CD4-positive, alpha-beta T cell treated with Interleukin-17A for 1 hour (primary cell): ENCODE measurements around the gene FABP1.

ENCODE experiments used
- DNase-seq: peaks from one replicate; pipeline ENCODE4 v3.0.0-alpha.2; 2020

FABP1 gene

GRCh38 chr2:88136817-88137216 lies 9.0 kb upstream of the FABP1 start:
- DNase-seq: no peak

- DNase-seq: no peak
These were observed 6.0 kb upstream of the FABP1 start for GRCh38 chr2:88133875-88134274.

- DNase-seq: no peak
These were observed 4.1 kb upstream of the FABP1 start for GRCh38 chr2:88131999-88132368.

- no peak for DNase-seq
These were observed 3.5 kb upstream of the FABP1 start for GRCh38 chr2:88131201-88131998.

GRCh38 chr2:88129313-88129959 lies 1.6 kb upstream of the FABP1 start:
- DNase-seq: no peak

- no peak for DNase-seq
These were observed 921 bp upstream of the FABP1 start for GRCh38 chr2:88128654-88129312.

DNA sequence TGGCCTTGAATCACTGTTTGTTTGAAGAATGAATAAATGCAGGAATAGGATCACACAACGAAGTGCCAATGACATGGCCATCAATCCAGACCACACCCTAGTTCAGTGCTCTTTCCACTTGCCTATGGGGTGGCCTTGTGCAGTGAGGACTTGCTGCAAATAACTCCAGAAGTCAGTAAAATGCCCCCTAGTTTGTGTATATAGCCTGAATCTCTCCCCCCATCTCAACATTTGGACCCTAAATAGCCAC lies 299 bp downstream of the FABP1 start:
- no peak for DNase-seq

DNA sequence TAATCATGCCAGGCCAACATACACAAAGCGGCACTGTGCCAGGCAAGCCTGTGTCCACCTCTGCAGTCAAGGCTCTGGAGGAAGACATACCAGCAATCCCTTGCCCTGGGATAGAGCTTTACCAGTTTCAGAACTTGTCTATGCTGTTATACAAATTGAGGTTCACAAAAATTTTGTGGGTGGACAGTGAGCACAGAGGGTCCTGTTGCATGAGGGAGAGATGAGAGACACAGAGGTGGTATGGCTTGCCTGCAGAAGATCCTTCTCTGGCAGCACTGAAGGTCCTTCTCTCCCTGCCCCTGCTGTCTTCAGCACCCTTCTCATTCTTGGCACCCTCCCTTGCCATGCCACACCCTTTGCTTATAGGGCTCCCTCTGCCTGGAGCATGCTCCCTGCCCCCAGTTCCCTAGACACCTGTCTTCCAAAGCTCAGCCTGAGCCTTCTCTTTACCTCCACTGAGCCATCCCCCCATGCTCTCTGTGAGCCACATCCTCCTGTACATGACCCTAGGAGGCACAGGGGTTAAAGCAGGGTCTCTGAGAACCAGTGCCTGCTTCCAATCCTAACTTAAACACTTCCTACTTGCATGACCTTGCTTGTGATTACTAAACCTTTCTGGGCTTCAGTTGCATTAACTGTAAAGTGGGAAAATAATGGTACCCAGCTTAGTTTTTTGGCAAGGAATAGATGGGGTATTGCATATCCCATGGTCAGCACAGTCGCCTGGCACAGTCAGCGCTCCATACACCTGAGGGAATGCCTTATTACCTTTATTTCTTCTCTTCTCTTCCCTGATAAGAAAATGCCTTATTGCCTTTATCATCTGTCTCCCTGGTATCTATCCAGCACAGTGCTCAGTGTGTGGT lies 857 bp downstream of the FABP1 start:
- no peak for DNase-seq

GRCh38 chr2:88125924-88126771 lies 1.7 kb downstream of the FABP1 start:
- DNase-seq: no peak

GRCh38 chr2:88125344-88125923 lies 2.4 kb downstream of the FABP1 start:
- no peak for DNase-seq

- DNase-seq: no peak
These were observed 3.6 kb downstream of the FABP1 start for GRCh38 chr2:88123975-88124917.

GRCh38 chr2:88123164-88123974 lies 4.5 kb downstream of the FABP1 start:
- DNase-seq: no peak

GRCh38 chr2:88122141-88122884 lies 5.5 kb downstream of the FABP1 start:
- DNase-seq: no peak

DNA sequence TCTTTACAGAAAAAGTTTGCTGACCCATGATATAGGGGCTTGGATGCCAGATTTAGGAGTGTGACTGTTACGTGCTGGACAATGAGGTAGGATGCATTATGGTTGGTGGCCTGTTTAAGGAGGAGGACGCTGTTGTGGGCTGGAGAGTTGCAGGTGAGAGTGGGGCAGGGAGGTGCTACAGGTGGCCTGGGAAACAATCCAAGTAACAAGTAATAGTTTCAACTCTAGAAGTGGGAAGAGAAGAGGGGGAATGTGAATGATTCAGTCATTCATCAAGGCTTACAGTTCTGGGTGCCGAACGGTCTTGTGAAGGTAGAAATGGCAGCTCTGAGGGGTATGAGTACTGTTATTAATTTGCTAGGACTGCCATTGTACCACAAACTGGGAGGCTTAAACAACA lies 6.2 kb downstream of the FABP1 start:
- DNase-seq: no peak

- no peak for DNase-seq
These were observed 9.9 kb downstream of the FABP1 start for GRCh38 chr2:88117973-88118372.

DNA sequence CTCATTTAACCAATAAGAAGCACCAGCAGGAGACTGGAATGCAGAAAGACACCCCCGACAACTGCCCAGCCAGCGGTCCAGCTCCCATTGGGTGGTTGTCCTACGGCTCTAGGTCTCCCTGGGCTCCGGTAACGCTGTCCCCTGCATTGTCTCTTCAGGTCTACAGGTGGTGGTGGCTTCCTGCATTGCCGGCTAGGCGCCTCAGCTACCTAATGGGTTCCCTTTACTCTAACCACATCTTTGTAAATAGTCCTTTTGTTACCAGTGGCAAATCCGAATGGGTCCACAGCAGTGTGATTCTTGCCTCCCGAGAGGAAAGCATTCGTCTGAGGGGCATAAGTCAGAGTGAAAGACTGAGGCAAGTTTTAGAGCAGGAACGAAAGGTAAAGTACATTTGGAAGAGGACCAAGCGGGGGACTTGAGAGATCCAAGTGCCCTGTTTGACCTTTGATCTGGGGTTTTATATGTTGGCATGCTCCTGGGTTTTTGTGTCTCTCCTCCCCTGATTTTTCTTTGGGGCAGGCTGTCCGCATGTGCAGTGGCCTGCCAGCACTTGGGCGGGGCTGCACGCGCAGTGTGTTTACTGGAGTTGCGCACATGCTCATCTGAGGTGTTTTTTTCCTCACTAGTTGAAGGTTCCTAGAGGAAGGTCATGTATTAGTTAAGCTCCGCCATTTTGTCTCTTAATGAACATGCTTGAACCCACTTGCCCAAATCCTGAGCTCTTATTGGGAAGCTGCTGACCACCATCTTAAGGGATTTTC lies 11.0 kb downstream of the FABP1 start:
- no peak for DNase-seq

GRCh38 chr2:88115825-88116518 lies 11.9 kb downstream of the FABP1 start:
- DNase-seq: no peak

DNA sequence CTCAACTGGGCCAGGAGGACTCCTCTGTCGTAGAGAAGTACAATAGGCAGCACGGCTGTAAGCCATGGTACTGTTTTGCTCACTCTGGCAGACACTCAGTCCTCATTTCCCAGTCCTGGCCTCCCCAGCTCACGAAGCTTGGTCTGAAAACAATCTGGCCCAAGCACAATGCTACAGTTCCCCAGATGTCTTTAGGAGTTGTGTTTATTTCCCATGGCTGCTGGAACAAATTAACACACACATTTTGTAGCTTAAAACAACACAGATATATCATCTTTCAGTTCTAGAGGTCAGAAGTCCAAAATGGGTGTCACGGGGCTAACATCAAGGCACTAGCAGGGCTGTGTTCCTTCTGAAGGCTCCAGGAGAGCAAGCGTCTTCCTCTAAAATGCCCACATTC lies 13.0 kb downstream of the FABP1 start:
- DNase-seq: no peak
